IMR-90 (cell line): Measurements from ENCODE around the gene CHD3. TPM values are rescaled to one million over a fixed set of nuclear protein-coding genes. Genes with fewer than 3 reads are reported as not detected.

Experiments used
- ATAC-seq: fragments of 200-7000 bp; cut with Tn5 transposase; 2 replicates; pipeline ENCODE4 v1.9.1; 2020; ENCODE audit warnings: low read depth, mild to moderate bottlenecking, moderate library complexity
- BruUV-seq: library from RNA; stranded (reverse); fragments of 400-500 nt; replicated peaks from 2 replicates; lab custom pipeline; 2021; lab: Mats Ljungman, UMichigan
- CTCF ChIA-PET: fragments of 300-600 bp; formaldehyde crosslinking; extraction: SDS; loops from one replicate; lab custom pipeline; 2021; ENCODE audit warnings: antibody characterized with exemption; lab: Yijun Ruan, JAX
- POLR2A ChIA-PET: fragments of 300-600 bp; sonication (Branson Sonifier 250); formaldehyde crosslinking; loops from one replicate; lab custom pipeline; 2022; ENCODE audit warnings: antibody characterized with exemption; ENCODE audit not compliant: unreplicated experiment; lab: Charles Lee
- DNase-seq: peaks from one replicate; pipeline ENCODE4 v3.0.0; 2013
- H2AFZ ChIP-seq: replicated peaks from 2 replicates; pipeline ENCODE3; 2013; ENCODE audit warnings: low read length, mild to moderate bottlenecking; ENCODE audit not compliant: poor library complexity
- H2AK5ac ChIP-seq: 2 replicates; pipeline ENCODE4 v1.6.1; 2013; ENCODE audit warnings: low read depth, low read length, inconsistent platforms
- H2AK9ac ChIP-seq: replicated peaks from 2 replicates; pipeline ENCODE3; 2013; ENCODE audit warnings: mild to moderate bottlenecking, low read depth, low read length, moderate library complexity; ENCODE audit not compliant: poor library complexity
- H2BK120ac ChIP-seq: 2 replicates; pipeline ENCODE4 v1.6.1; 2013; ENCODE audit warnings: low read depth, low read length, inconsistent platforms
- H2BK15ac ChIP-seq: 3 replicates; pipeline ENCODE4 v1.6.1; 2013; ENCODE audit warnings: low read depth, low read length, inconsistent platforms
- H2BK20ac ChIP-seq: 2 replicates; pipeline ENCODE4 v1.6.1; 2013; ENCODE audit warnings: low read depth, mild to moderate bottlenecking, inconsistent platforms, low read length, moderate library complexity
- H2BK5ac ChIP-seq: 2 replicates; pipeline ENCODE4 v1.6.1; 2013; ENCODE audit warnings: mild to moderate bottlenecking, low read depth, low read length, inconsistent platforms; ENCODE audit not compliant: poor library complexity, severe bottlenecking
- H3K14ac ChIP-seq: replicated peaks from 2 replicates; pipeline ENCODE4 v1.6.1; 2013; ENCODE audit warnings: low read depth, low read length, inconsistent platforms
- H3K18ac ChIP-seq: 2 replicates; pipeline ENCODE4 v1.6.1; 2013; ENCODE audit warnings: low read depth, low read length, control low read depth
- H3K23ac ChIP-seq: 2 replicates; pipeline ENCODE4 v1.6.1; 2013; ENCODE audit warnings: low read depth, low read length, inconsistent platforms
- H3K27ac ChIP-seq: 2 replicates; pipeline ENCODE4 v1.5.1; 2013; ENCODE audit warnings: mild to moderate bottlenecking, control low read depth, low read length; ENCODE audit not compliant: insufficient read depth
- H3K27me3 ChIP-seq: 2 replicates; pipeline ENCODE4 v1.6.1; 2013; ENCODE audit warnings: low read length; ENCODE audit not compliant: control insufficient read depth, insufficient read depth
- H3K36me3 ChIP-seq: 2 replicates; pipeline ENCODE4 v1.6.1; 2013; ENCODE audit warnings: low read length, mixed read lengths; ENCODE audit not compliant: control insufficient read depth, insufficient read depth
- H3K4ac ChIP-seq: 2 replicates; pipeline ENCODE4 v1.6.1; 2013; ENCODE audit warnings: low read depth, low read length, inconsistent platforms
- H3K4me1 ChIP-seq: 2 replicates; pipeline ENCODE4 v1.6.1; 2013; ENCODE audit warnings: low read length, mixed read lengths; ENCODE audit not compliant: control insufficient read depth, insufficient read depth
- H3K4me2 ChIP-seq: 2 replicates; pipeline ENCODE4 v1.6.1; 2013; ENCODE audit warnings: low read depth, mild to moderate bottlenecking, control low read depth, low read length, moderate library complexity
- H3K4me3 ChIP-seq: 2 replicates; pipeline ENCODE4 v1.5.1; 2013; ENCODE audit warnings: low read depth, mild to moderate bottlenecking, control low read depth, low read length, moderate library complexity; ENCODE audit not compliant: insufficient read depth
- H3K56ac ChIP-seq: 2 replicates; pipeline ENCODE4 v1.6.1; 2013; ENCODE audit warnings: low read length, inconsistent platforms; ENCODE audit not compliant: insufficient read depth; ENCODE audit errors: extremely low read depth
- H3K79me1 ChIP-seq, 2 experiments: 2 replicates each; pipeline ENCODE4 v1.6.1; 2013; ENCODE audit warnings: low read length in 2 of 2, inconsistent platforms in 1 of 2, low read depth in 1 of 2
- H3K9ac ChIP-seq: 2 replicates; pipeline ENCODE4 v1.6.1; 2013; ENCODE audit warnings: low read depth, low read length, control low read depth
- H3K9me1 ChIP-seq: 2 replicates; pipeline ENCODE4 v1.6.1; 2013; ENCODE audit warnings: low read length, inconsistent platforms; ENCODE audit not compliant: insufficient read depth
- H3K9me3 ChIP-seq: 2 replicates; pipeline ENCODE4 v1.6.1; 2013; ENCODE audit warnings: low read length; ENCODE audit not compliant: control insufficient read depth, insufficient read depth
- H4K20me1 ChIP-seq: 2 replicates; pipeline ENCODE4 v1.6.1; 2013; ENCODE audit warnings: low read length, inconsistent platforms; ENCODE audit not compliant: insufficient read depth
- H4K5ac ChIP-seq: 2 replicates; pipeline ENCODE4 v1.6.1; 2013; ENCODE audit warnings: mild to moderate bottlenecking, low read depth, low read length, control low read depth
- H4K8ac ChIP-seq, 2 experiments: 2 replicates each; pipeline ENCODE4 v1.6.1; 2013; ENCODE audit warnings: low read depth in 2 of 2, low read length in 2 of 2, control low read depth in 1 of 2, inconsistent platforms in 1 of 2
- H4K91ac ChIP-seq: 2 replicates; pipeline ENCODE4 v1.6.1; 2013; ENCODE audit warnings: low read depth, low read length, inconsistent platforms; ENCODE audit not compliant: insufficient read depth
- BHLHE40 ChIP-seq: fragments of 150-350 bp; IDR thresholded peaks from 2 replicates; pipeline ENCODE4 v1.6.1; 2016; ENCODE audit warnings: mild to moderate bottlenecking, low read depth, low read length
- CHD1 ChIP-seq: IDR thresholded peaks from 2 replicates; pipeline ENCODE4 v1.6.1; 2012; ENCODE audit warnings: low read depth, low read length, improper control_type of control experiment
- CTCF ChIP-seq: conservative IDR thresholded peaks from 2 replicates; pipeline ENCODE4 v1.5.1; 2012; ENCODE audit warnings: mild to moderate bottlenecking, low read depth, low read length, improper control_type of control experiment
- FOS ChIP-seq: fragments of 150-350 bp; IDR thresholded peaks from 2 replicates; pipeline ENCODE4 v1.6.1; 2016; ENCODE audit warnings: low read depth, low read length
- MXI1 ChIP-seq: IDR thresholded peaks from 2 replicates; pipeline ENCODE4 v1.6.1; 2012; ENCODE audit warnings: low read depth, mild to moderate bottlenecking, low read length, moderate library complexity, borderline replicate concordance
- NFE2L2 ChIP-seq: fragments of 150-350 bp; IDR thresholded peaks from 2 replicates; pipeline ENCODE4 v1.6.1; 2016; ENCODE audit warnings: low read depth, mild to moderate bottlenecking, low read length
- POLR2A ChIP-seq: IDR thresholded peaks from 2 replicates; pipeline ENCODE4 v1.6.1; 2012; ENCODE audit warnings: mild to moderate bottlenecking, low read depth, low read length
- SMC3 ChIP-seq: fragments of 150-350 bp; IDR thresholded peaks from 2 replicates; pipeline ENCODE4 v1.6.1; 2016; ENCODE audit warnings: low read depth, mild to moderate bottlenecking, antibody characterized with exemption, low read length, moderate library complexity
- WGBS, 2 experiments: methylation state at CpG; one replicate each; pipeline versions ENCODE4 v1.1.5 to v1.1.7; 2013; ENCODE audit warnings: missing lambda C conversion rate in 2 of 2; ENCODE audit not compliant: insufficient read length in 1 of 2; ENCODE audit errors: extremely low coverage in 2 of 2; 5-methylcytosine and 5-hydroxymethylcytosine counted together
- dilution Hi-C: fragments of 300-500 bp; cut with HindIII; formaldehyde crosslinking; loops from one replicate; pipeline ENCODE4 v1.14.3; 2018; ENCODE audit warnings: low sequenced_read_pairs; ENCODE audit not compliant: unreplicated experiment
- in situ Hi-C: fragments of 300-500 bp; cut with MboI; formaldehyde crosslinking; loops from 3 replicates; pipeline ENCODE4 v1.14.3; 2019; ENCODE audit warnings: low sequenced_read_pairs, inconsistent platforms, mixed read lengths
- intact Hi-C: fragments of 100-400 bp; cut with micrococcal nuclease; formaldehyde crosslinking; loops from 2 replicates; pipeline ENCODE4 v1.10.0; 2022
- polyA plus RNA-seq, 3 experiments: library from polyadenylated mRNA; depleted of rRNA; stranded (reverse); fragments of >200 nt; gene quantifications; 2 replicates each; pipeline ENCODE4 v1.2.3, GENCODE V29; 2012; ENCODE audit warnings: low replicate concordance in 1 of 3
- total RNA-seq: library from RNA; depleted of rRNA; stranded (reverse); fragments of >200 nt; gene quantifications from 2 replicates; pipeline ENCODE4 v1.2.3, GENCODE V29; 2012

Gene CHD3
- total and polyA plus RNA-seq, 2 of the 4 experiments (the other 2 are of a cell fraction): 65.4 to 78.1 TPM

- TF ChIP-seq NFE2L2 (no peak), POLR2A (no peak), MXI1 (no peak), CHD1 (no peak), CTCF (no peak), SMC3 (no peak), FOS (no peak), BHLHE40 (no peak)
- no TSS peak for BruUV-seq
- DNase-seq (no peak), ATAC-seq (no peak)
- H4K8ac ChIP-seq: peak overlapping the region; percentile 7 to 49; a peak in 1 of 4 replicates
- no peak overlapping the region for H2BK120ac ChIP-seq
- no peaks in the 10 kb centered on the region for H4K20me1 ChIP-seq
- dilution Hi-C loops: no loop called here
- peaks cover 4 to 38% of the 10 kb centered on the region in 2 experiments; a peak in 3 of 4 replicates for H3K79me1 ChIP-seq
- no peaks in the 10 kb centered on the region for H3K9me3 ChIP-seq
- H3K4me3 ChIP-seq: no peak overlapping the region
- ChIA-PET CTCF (no interaction called here), POLR2A (no interaction called here)
- H3K9ac ChIP-seq: peak overlapping the region; percentile 15; the same call in 1 of the 2 replicates
- no peak overlapping the region for H2BK20ac ChIP-seq
- peak overlapping the region; percentile 48 for H3K4me2 ChIP-seq
- peaks cover 8% of the 10 kb centered on the region for H3K4me1 ChIP-seq
- H2AK5ac ChIP-seq: no peak overlapping the region
- no peak overlapping the region for H2AK9ac ChIP-seq
- in situ Hi-C loops: no loop called here
- peaks cover 5% of the 10 kb centered on the region; the same call in 1 of the 2 replicates for H3K9me1 ChIP-seq
- peaks cover 17% of the 10 kb centered on the region for H3K36me3 ChIP-seq
- H3K56ac ChIP-seq: no peak overlapping the region
- H3K27ac ChIP-seq: peak overlapping the region; percentile 49; the same call in 1 of the 2 replicates
- no peak overlapping the region for H4K91ac ChIP-seq
- H2BK15ac ChIP-seq: no peak overlapping the region
- H2AFZ ChIP-seq: no peak overlapping the region
- H2BK5ac ChIP-seq: no peak overlapping the region
- H3K23ac ChIP-seq: peak overlapping the region; percentile 34; the same call in 1 of the 2 replicates
- intact Hi-C loops: no loop called here
- 0 out of 2 replicates have a peak overlapping the region, but pooled peaks have one; percentile 2 for H3K14ac ChIP-seq
- peak overlapping the region; percentile 15; the same call in 1 of the 2 replicates for H4K5ac ChIP-seq
- no CpG with 5 or more reads among the region's 3 CpGs for WGBS, 2 experiments
- no peak overlapping the region; the same call in 1 of the 2 replicates for H3K18ac ChIP-seq
- peak overlapping the region; percentile 30; the same call in 1 of the 2 replicates for H3K4ac ChIP-seq
- H3K27me3 ChIP-seq: no peaks in the 10 kb centered on the region
Observed at GRCh38 chr17:7882629-7883028, 6.0 kb upstream of the CHD3 start.
